Activated CD8-positive, alpha-beta T cell treated with anti-CD3 and anti-CD28 coated beads, Interleukin-2, amount 10 ng/mL, durations not matched to agents 7 days and 5 days (primary cell): Measurements from ENCODE around the gene AP2M1. TPM values are rescaled to one million over a fixed set of nuclear protein-coding genes. Genes with fewer than 3 reads are reported as not detected.
"Not testable (repeated sequence)": the region's sequence is repeated elsewhere in the genome, so short reads cannot be mapped to it uniquely, and the experiment has no call there.

ENCODE experiments used
- ATAC-seq: fragments of 150-1000 bp; cut with Tn5 transposase; one replicate; pipeline ENCODE4 v1.10.0; 2021; ENCODE audit warnings: moderate library complexity
- CTCF ChIA-PET: fragments of 350-600 bp; sonication (Branson Sonifier 250); formaldehyde crosslinking; loops from one replicate; lab custom pipeline; 2021; ENCODE audit warnings: antibody characterized with exemption; lab: Charles Lee
- POLR2A ChIA-PET: fragments of 350-600 bp; sonication (Branson Sonifier 250); formaldehyde crosslinking; loops from one replicate; lab custom pipeline; 2021; ENCODE audit warnings: antibody characterized with exemption; lab: Charles Lee
- DNase-seq: peaks from one replicate; pipeline ENCODE4 v3.0.0-alpha.2; 2020
- H3K27ac Mint-ChIP-seq: one replicate; pipeline ENCODE4 v1.8.0; 2021; ENCODE audit warnings: mild to moderate bottlenecking, mixed read lengths
- H3K27me3 Mint-ChIP-seq: one replicate; pipeline ENCODE4 v1.8.0; 2021; ENCODE audit warnings: low read depth, mixed read lengths
- H3K36me3 Mint-ChIP-seq: one replicate; pipeline ENCODE4 v1.8.0; 2021; ENCODE audit warnings: low read depth, mixed read lengths
- H3K4me1 Mint-ChIP-seq: one replicate; pipeline ENCODE4 v1.8.0; 2021; ENCODE audit warnings: low read depth, mixed read lengths
- H3K4me3 Mint-ChIP-seq: one replicate; pipeline ENCODE4 v1.8.0; 2021; ENCODE audit warnings: mild to moderate bottlenecking, mixed read lengths
- H3K9me3 Mint-ChIP-seq: one replicate; pipeline ENCODE4 v1.8.0; 2022; ENCODE audit warnings: mixed read lengths; ENCODE audit not compliant: insufficient read depth
- total RNA-seq, 2 experiments: library from RNA; stranded (reverse); gene quantifications; one replicate each; pipeline ENCODE4 v1.2.3, GENCODE V29; 2021

AP2M1 gene
- total RNA-seq, 2 experiments from 2014 or later, result 228 to 231 TPM

GRCh38 chr3:184157206-184157605 is 17.4 kb upstream of the AP2M1 start:
- peak overlapping the region; percentile 10 for H3K27ac Mint-ChIP-seq
- POLR2A ChIA-PET, result interaction anchor here (1.2 kb wide), 1 partner anchor 13 kb away, joined by 3 read pairs; no protein-coding TSS in a partner anchor
- H3K9me3 Mint-ChIP-seq, result no peaks in the 10 kb centered on the region

GRCh38 chr3:184158404-184158803 is 16.3 kb upstream of the AP2M1 start:
- DNase-seq (no peak), ATAC-seq (no peak)
- no peak overlapping the region for H3K27ac Mint-ChIP-seq
- ChIA-PET POLR2A (no interaction called here), CTCF (no interaction called here)
- H3K4me3 Mint-ChIP-seq, result no peak overlapping the region
- no peaks in the 10 kb centered on the region for H3K9me3 Mint-ChIP-seq
- H3K27me3 Mint-ChIP-seq, result no peaks in the 10 kb centered on the region
- H3K4me1 Mint-ChIP-seq, result peaks cover 26% of the 10 kb centered on the region
- peaks cover 5% of the 10 kb centered on the region for H3K36me3 Mint-ChIP-seq

More at GRCh38 chr3:184157206-184157605, 17.4 kb upstream of the AP2M1 start:
- peak overlapping the region; percentile 95 for H3K4me3 Mint-ChIP-seq
- CTCF ChIA-PET, result interaction anchor here (1.3 kb wide), 1 partner anchor 141 kb away, joined by 4 read pairs; no protein-coding TSS in a partner anchor
- no peaks in the 10 kb centered on the region for H3K27me3 Mint-ChIP-seq
- ATAC-seq (no peak), DNase-seq (no peak)
- H3K4me1 Mint-ChIP-seq, result peaks cover 26% of the 10 kb centered on the region
- H3K36me3 Mint-ChIP-seq, result peaks cover 5% of the 10 kb centered on the region

GRCh38 chr3:184160456-184160855 is 14.2 kb upstream of the AP2M1 start:
- peaks cover 10% of the 10 kb centered on the region for H3K36me3 Mint-ChIP-seq
- peaks cover 32% of the 10 kb centered on the region for H3K4me1 Mint-ChIP-seq
- no peak for ATAC-seq
- no peaks in the 10 kb centered on the region for H3K9me3 Mint-ChIP-seq
- H3K27ac Mint-ChIP-seq, result no peak overlapping the region
- CTCF ChIA-PET, result interaction anchor here (0.6 kb wide), 1 partner anchor 590 kb away, joined by 3 read pairs; no protein-coding TSS in a partner anchor
- DNase-seq, result no peak
- H3K27me3 Mint-ChIP-seq, result no peaks in the 10 kb centered on the region
- POLR2A ChIA-PET, result interaction anchor here (1.1 kb wide), 1 partner anchor 26 kb away, joined by 3 read pairs; the partner anchor contains the start of gene EIF2B5
- H3K4me3 Mint-ChIP-seq, result no peak overlapping the region

GRCh38 chr3:184162571-184163070 is 12.0 kb upstream of the AP2M1 start:
- peaks cover 17% of the 10 kb centered on the region for H3K4me1 Mint-ChIP-seq
- ATAC-seq, H3K4me3 Mint-ChIP-seq, H3K27ac Mint-ChIP-seq, H3K9me3 Mint-ChIP-seq, POLR2A ChIA-PET, H3K27me3 Mint-ChIP-seq, H3K36me3 Mint-ChIP-seq, DNase-seq, CTCF ChIA-PET: not testable (repeated sequence)

GRCh38 chr3:184164648-184165330 is 9.9 kb upstream of the AP2M1 start:
- no peak overlapping the region for H3K27ac Mint-ChIP-seq
- CTCF ChIA-PET, result interaction anchor here (0.9 kb wide), 1 partner anchor 63 kb away, joined by 3 read pairs; no protein-coding TSS in a partner anchor
- DNase-seq (no peak), ATAC-seq (no peak)
- peaks cover 7% of the 10 kb centered on the region for H3K36me3 Mint-ChIP-seq
- no peaks in the 10 kb centered on the region for H3K27me3 Mint-ChIP-seq
- POLR2A ChIA-PET, result interaction anchor here (0.5 kb wide), 1 partner anchor 26 kb away, joined by 5 read pairs; no protein-coding TSS in a partner anchor
- H3K4me1 Mint-ChIP-seq, result peaks cover 12% of the 10 kb centered on the region
- no peak overlapping the region for H3K4me3 Mint-ChIP-seq
- H3K9me3 Mint-ChIP-seq, result no peaks in the 10 kb centered on the region

GRCh38 chr3:184165543-184165942 is 9.1 kb upstream of the AP2M1 start:
- no peak overlapping the region for H3K4me3 Mint-ChIP-seq
- ATAC-seq, result no peak
- no peaks in the 10 kb centered on the region for H3K9me3 Mint-ChIP-seq
- H3K36me3 Mint-ChIP-seq, result peaks cover 7% of the 10 kb centered on the region
- H3K27me3 Mint-ChIP-seq, result no peaks in the 10 kb centered on the region
- no peak overlapping the region for H3K27ac Mint-ChIP-seq
- H3K4me1 Mint-ChIP-seq, result peaks cover 8% of the 10 kb centered on the region
- CTCF ChIA-PET, result interaction anchor here (0.9 kb wide), 1 partner anchor 62 kb away, joined by 3 read pairs; no protein-coding TSS in a partner anchor
- no peak for DNase-seq
- POLR2A ChIA-PET, result no interaction called here

- H3K27me3 Mint-ChIP-seq, result no peaks in the 10 kb centered on the region
- H3K4me3 Mint-ChIP-seq, result no peak overlapping the region
- no peak for DNase-seq
- peaks cover 8% of the 10 kb centered on the region for H3K4me1 Mint-ChIP-seq
- no peaks in the 10 kb centered on the region for H3K9me3 Mint-ChIP-seq
- peaks cover 17% of the 10 kb centered on the region for H3K36me3 Mint-ChIP-seq
- ChIA-PET CTCF (no interaction called here), POLR2A (no interaction called here)
- no peak overlapping the region for H3K27ac Mint-ChIP-seq
- ATAC-seq, result no peak
Measured at GRCh38 chr3:184166671-184167070, 8.0 kb upstream of the AP2M1 start.

- DNase-seq (no peak), ATAC-seq (no peak)
- no peaks in the 10 kb centered on the region for H3K9me3 Mint-ChIP-seq
- H3K27ac Mint-ChIP-seq, result no peak overlapping the region
- peaks cover 20% of the 10 kb centered on the region for H3K36me3 Mint-ChIP-seq
- peaks cover 8% of the 10 kb centered on the region for H3K4me1 Mint-ChIP-seq
- ChIA-PET POLR2A (no interaction called here), CTCF (no interaction called here)
- H3K4me3 Mint-ChIP-seq, result no peak overlapping the region
- H3K27me3 Mint-ChIP-seq, result no peaks in the 10 kb centered on the region
Measured at GRCh38 chr3:184167786-184168185, 6.9 kb upstream of the AP2M1 start.

- POLR2A ChIA-PET, result interaction anchor here (0.7 kb wide), 1 partner anchor 12 kb away, joined by 5 read pairs; no protein-coding TSS in a partner anchor
- H3K9me3 Mint-ChIP-seq, result no peaks in the 10 kb centered on the region
Measured at GRCh38 chr3:184168363-184169120, 6.1 kb upstream of the AP2M1 start.

GRCh38 chr3:184169896-184170875 is 4.5 kb upstream of the AP2M1 start:
- Mint-ChIP-seq H3K4me3 (no peak overlapping the region), H3K27me3 (no peaks in the 10 kb centered on the region), H3K9me3 (no peaks in the 10 kb centered on the region), H3K27ac (no peak overlapping the region), H3K36me3 (peaks cover 17% of the 10 kb centered on the region), H3K4me1 (peaks cover 9% of the 10 kb centered on the region)
- no peak for DNase-seq
- ATAC-seq, result no peak
- ChIA-PET POLR2A (interaction anchor here (0.9 to 1.1 kb wide), 2 partner anchors 7 to 13 kb away, joined by 3 read pairs; no protein-coding TSS in a partner anchor), CTCF (no interaction called here)

More at GRCh38 chr3:184168363-184169120, 6.1 kb upstream of the AP2M1 start:
- H3K4me3 Mint-ChIP-seq, result no peak overlapping the region
- no peak for DNase-seq
- peaks cover 22% of the 10 kb centered on the region for H3K36me3 Mint-ChIP-seq
- CTCF ChIA-PET, result no interaction called here
- no peaks in the 10 kb centered on the region for H3K27me3 Mint-ChIP-seq
- no peak overlapping the region for H3K27ac Mint-ChIP-seq
- no peak for ATAC-seq
- H3K4me1 Mint-ChIP-seq, result peaks cover 8% of the 10 kb centered on the region

- Mint-ChIP-seq H3K27me3 (no peaks in the 10 kb centered on the region), H3K36me3 (peaks cover 20% of the 10 kb centered on the region), H3K4me3 (no peak overlapping the region), H3K27ac (no peak overlapping the region), H3K9me3 (no peaks in the 10 kb centered on the region), H3K4me1 (peaks cover 21% of the 10 kb centered on the region)
- POLR2A ChIA-PET, result no interaction called here
- ATAC-seq (no peak), DNase-seq (no peak)
- CTCF ChIA-PET, result no interaction called here
Measured at GRCh38 chr3:184171562-184171961, 3.1 kb upstream of the AP2M1 start.
